ENCODE data around the gene NKD1. TPM values are rescaled to one million over a fixed set of nuclear protein-coding genes. Genes with fewer than 3 reads are reported as not detected.

The NKD1 gene
- total RNA-seq, 2 experiments from 2014 or later, result 0.04 to 0.06 TPM

GRCh38 chr16:50523710-50524109 lies 24.5 kb upstream of the NKD1 start:
- no peak overlapping the region for H2AFZ ChIP-seq (ENCODE audit: low read length)
- no peaks in the 10 kb centered on the region for H3K36me3 ChIP-seq (ENCODE audit: insufficient read depth, low read length)
- H3K4me2 ChIP-seq (ENCODE audit: low read length), result no peak overlapping the region
- no peaks in the 10 kb centered on the region for H3K79me2 ChIP-seq (ENCODE audit: insufficient read depth, low read depth, low read length)
- no peaks in the 10 kb centered on the region for H4K20me1 ChIP-seq (ENCODE audit: insufficient read depth, low read length)
- no peaks in the 10 kb centered on the region for H3K4me1 ChIP-seq (ENCODE audit: insufficient read depth, low read length, poor library complexity, severe bottlenecking)
- ChIA-PET POLR2A (no interaction called here), CTCF (ENCODE audit: unreplicated experiment) (no interaction called here)
- TF ChIP-seq, protein P1, sequence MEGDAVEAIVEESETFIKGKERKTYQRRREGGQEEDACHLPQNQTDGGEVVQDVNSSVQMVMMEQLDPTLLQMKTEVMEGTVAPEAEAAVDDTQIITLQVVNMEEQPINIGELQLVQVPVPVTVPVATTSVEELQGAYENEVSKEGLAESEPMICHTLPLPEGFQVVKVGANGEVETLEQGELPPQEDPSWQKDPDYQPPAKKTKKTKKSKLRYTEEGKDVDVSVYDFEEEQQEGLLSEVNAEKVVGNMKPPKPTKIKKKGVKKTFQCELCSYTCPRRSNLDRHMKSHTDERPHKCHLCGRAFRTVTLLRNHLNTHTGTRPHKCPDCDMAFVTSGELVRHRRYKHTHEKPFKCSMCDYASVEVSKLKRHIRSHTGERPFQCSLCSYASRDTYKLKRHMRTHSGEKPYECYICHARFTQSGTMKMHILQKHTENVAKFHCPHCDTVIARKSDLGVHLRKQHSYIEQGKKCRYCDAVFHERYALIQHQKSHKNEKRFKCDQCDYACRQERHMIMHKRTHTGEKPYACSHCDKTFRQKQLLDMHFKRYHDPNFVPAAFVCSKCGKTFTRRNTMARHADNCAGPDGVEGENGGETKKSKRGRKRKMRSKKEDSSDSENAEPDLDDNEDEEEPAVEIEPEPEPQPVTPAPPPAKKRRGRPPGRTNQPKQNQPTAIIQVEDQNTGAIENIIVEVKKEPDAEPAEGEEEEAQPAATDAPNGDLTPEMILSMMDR (conservative IDR thresholded peaks at IDR 0.05; ENCODE audit: low read length), result no peak
- no peak for TF ChIP-seq EZH2phosphoT487 (IDR thresholded peaks at IDR 0.05; ENCODE audit: borderline replicate concordance, low read depth, low read length)
- intact Hi-C loops (cut with micrococcal nuclease; ENCODE audit: unreplicated experiment), result no loop called here
- H3K9me2 ChIP-seq (ENCODE audit: insufficient read depth, low read length), result no peaks in the 10 kb centered on the region
- DNase-seq (ENCODE audit: low spot score), result no peak
- no TSS peak for BruUV-seq (replicated peaks)
- H3K4me3 ChIP-seq (ENCODE audit: low read depth, low read length, poor library complexity, severe bottlenecking), result no peak overlapping the region
- no peak overlapping the region for H3K27ac ChIP-seq (ENCODE audit: low read depth, low read length, poor library complexity, severe bottlenecking)
- no peaks in the 10 kb centered on the region for H3K9me3 ChIP-seq (ENCODE audit: low read length)

- Histone ChIP-seq H3K4me3 (ENCODE audit: low read depth, low read length, poor library complexity, severe bottlenecking) (no peak overlapping the region), H3K79me2 (ENCODE audit: insufficient read depth, low read depth, low read length) (no peaks in the 10 kb centered on the region), H3K4me1 (ENCODE audit: insufficient read depth, low read length, poor library complexity, severe bottlenecking) (no peaks in the 10 kb centered on the region), H3K9me2 (ENCODE audit: insufficient read depth, low read length) (no peaks in the 10 kb centered on the region), H4K20me1 (ENCODE audit: insufficient read depth, low read length) (no peaks in the 10 kb centered on the region), H3K4me2 (ENCODE audit: low read length) (no peak overlapping the region), H3K9me3 (ENCODE audit: low read length) (no peaks in the 10 kb centered on the region), H3K36me3 (ENCODE audit: insufficient read depth, low read length) (no peaks in the 10 kb centered on the region), H3K27ac (ENCODE audit: low read depth, low read length, poor library complexity, severe bottlenecking) (no peak overlapping the region), H2AFZ (ENCODE audit: low read length) (no peak overlapping the region)
- no peak for DNase-seq (ENCODE audit: low spot score)
- intact Hi-C loops (cut with micrococcal nuclease; ENCODE audit: unreplicated experiment), result no loop called here
- ChIA-PET POLR2A (no interaction called here), CTCF (ENCODE audit: unreplicated experiment) (no interaction called here)
- TF ChIP-seq, protein P1 (conservative IDR thresholded peaks at IDR 0.05; ENCODE audit: low read length), result no peak
- TF ChIP-seq EZH2phosphoT487 (IDR thresholded peaks at IDR 0.05; ENCODE audit: borderline replicate concordance, low read depth, low read length), result no peak
- no TSS peak for BruUV-seq (replicated peaks)
Measured at GRCh38 chr16:50525262-50525661, 22.9 kb upstream of the NKD1 start.

GRCh38 chr16:50525716-50526115 lies 22.5 kb upstream of the NKD1 start:
- Histone ChIP-seq H3K9me3 (ENCODE audit: low read length) (no peaks in the 10 kb centered on the region), H3K9me2 (ENCODE audit: insufficient read depth, low read length) (no peaks in the 10 kb centered on the region), H3K4me2 (ENCODE audit: low read length) (no peak overlapping the region), H4K20me1 (ENCODE audit: insufficient read depth, low read length) (no peaks in the 10 kb centered on the region), H3K4me3 (ENCODE audit: low read depth, low read length, poor library complexity, severe bottlenecking) (no peak overlapping the region), H3K79me2 (ENCODE audit: insufficient read depth, low read depth, low read length) (no peaks in the 10 kb centered on the region), H2AFZ (ENCODE audit: low read length) (no peak overlapping the region), H3K36me3 (ENCODE audit: insufficient read depth, low read length) (no peaks in the 10 kb centered on the region), H3K27ac (ENCODE audit: low read depth, low read length, poor library complexity, severe bottlenecking) (no peak overlapping the region), H3K4me1 (ENCODE audit: insufficient read depth, low read length, poor library complexity, severe bottlenecking) (no peaks in the 10 kb centered on the region)
- TF ChIP-seq, protein P1 (conservative IDR thresholded peaks at IDR 0.05; ENCODE audit: low read length), result no peak
- TF ChIP-seq EZH2phosphoT487 (IDR thresholded peaks at IDR 0.05; ENCODE audit: borderline replicate concordance, low read depth, low read length), result no peak
- BruUV-seq (replicated peaks), result no TSS peak
- ChIA-PET CTCF (ENCODE audit: unreplicated experiment) (no interaction called here), POLR2A (no interaction called here)
- intact Hi-C loops (cut with micrococcal nuclease; ENCODE audit: unreplicated experiment), result no loop called here
- DNase-seq (ENCODE audit: low spot score), result no peak
